GM21367 (cell line): Measurements from ENCODE around the gene SCFD1.
"Not testable (repeated sequence)": the region's sequence is repeated elsewhere in the genome, so short reads cannot be mapped to it uniquely, and the experiment has no call there.

Source experiments
- ATAC-seq: cut with Tn5 transposase; IDR thresholded peaks from one replicate; pipeline ENCODE4 v1.9.1; 2021; ENCODE audit not compliant: unreplicated experiment

SCFD1 gene, protein sequence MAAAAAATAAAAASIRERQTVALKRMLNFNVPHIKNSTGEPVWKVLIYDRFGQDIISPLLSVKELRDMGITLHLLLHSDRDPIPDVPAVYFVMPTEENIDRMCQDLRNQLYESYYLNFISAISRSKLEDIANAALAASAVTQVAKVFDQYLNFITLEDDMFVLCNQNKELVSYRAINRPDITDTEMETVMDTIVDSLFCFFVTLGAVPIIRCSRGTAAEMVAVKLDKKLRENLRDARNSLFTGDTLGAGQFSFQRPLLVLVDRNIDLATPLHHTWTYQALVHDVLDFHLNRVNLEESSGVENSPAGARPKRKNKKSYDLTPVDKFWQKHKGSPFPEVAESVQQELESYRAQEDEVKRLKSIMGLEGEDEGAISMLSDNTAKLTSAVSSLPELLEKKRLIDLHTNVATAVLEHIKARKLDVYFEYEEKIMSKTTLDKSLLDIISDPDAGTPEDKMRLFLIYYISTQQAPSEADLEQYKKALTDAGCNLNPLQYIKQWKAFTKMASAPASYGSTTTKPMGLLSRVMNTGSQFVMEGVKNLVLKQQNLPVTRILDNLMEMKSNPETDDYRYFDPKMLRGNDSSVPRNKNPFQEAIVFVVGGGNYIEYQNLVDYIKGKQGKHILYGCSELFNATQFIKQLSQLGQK

DNA sequence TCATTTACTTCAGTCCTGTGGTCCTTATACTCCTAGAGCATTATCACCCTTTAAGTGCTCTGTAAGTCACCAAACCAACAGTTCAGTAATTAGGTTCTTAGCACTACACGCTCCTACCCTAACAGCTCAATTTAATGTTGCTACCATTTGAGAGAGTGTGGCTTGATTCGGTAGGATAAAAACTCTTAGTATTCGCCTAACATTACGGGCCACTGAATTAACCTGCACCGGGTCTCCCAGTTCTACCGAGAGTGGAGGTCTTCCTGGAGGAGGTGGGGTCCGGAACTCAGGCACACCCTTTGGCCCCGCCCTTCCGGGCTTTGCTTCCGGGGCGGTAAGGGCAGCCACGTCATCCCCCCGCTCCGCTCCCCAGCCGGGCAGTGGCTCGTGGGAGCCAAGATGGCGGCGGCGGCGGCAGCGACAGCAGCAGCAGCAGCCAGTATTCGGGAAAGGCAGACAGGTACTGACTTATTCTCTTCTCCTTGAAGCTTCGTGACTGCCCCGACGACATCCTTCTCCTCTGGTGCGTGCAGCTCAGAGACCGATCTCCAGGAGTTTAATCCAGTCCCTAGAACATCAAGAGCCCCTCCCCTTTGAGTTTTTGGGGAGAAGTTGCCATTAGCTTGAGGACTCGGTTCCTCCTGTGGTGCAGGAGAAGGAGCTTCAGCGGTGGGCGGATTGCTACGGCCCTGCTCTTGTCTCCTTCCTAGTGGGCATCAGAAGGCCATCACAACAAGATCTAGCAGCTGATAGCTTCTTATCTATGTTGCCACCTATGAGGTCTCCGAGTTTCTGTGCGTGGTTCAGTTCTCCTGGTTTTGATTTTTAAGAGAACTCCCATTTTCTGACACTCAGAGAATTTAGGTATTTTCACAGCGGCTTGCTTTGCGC lies at the start of gene SCFD1:
TSS of gene SCFD1 (plus strand) at position 380 of the 891 bp plus-strand sequence. CDS start at position 400, 20 bp downstream.
- peak; percentile 92 for ATAC-seq

DNA sequence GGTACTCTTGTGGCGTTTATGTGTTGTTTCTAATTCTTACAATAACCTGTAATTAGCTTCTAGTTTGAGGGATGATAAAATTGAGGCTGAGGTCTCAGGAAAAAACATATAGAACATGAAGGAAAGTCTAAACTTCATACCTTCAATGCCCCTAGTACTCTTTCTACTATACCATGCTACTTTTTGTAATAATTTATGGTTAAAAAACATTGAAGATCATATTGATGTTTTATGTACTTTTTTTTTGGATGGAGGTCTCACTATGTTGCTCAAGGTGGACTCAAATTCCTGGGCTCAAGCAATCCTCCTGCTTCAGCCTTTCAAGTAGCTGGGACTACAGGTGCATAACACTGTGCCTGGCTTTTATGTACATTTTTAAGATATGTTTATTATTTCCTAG lies 49.3 kb upstream of the SCFD1 start:
- no peak for ATAC-seq

DNA sequence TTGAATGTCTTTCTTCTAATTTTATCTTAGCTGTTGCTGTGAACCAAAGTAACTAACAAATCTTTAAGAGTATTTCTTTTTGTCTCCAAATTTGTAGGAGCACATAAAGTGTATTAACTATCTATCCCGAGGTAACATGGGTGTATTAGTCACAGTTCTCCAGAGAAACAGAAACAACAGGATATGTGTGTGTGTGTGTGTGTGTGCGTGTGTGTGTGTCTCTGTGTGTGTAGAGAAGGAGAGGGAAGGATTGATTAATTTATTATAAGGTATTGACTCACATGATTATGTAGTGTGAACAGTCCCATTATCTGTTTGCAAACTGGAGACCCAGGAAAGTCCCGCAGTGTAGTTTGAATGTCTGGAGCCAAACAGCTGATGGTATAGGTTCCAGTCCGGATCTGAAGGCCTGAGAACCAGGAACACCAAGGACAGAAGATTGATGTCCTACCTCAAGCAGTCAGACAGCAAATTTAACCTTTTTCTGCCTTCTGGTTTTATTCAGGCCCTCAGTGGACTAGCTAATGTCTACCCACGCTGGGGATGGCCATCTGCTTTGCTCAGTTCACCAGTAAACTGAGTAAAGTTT lies 48.8 kb upstream of the SCFD1 start:
- no peak for ATAC-seq

DNA sequence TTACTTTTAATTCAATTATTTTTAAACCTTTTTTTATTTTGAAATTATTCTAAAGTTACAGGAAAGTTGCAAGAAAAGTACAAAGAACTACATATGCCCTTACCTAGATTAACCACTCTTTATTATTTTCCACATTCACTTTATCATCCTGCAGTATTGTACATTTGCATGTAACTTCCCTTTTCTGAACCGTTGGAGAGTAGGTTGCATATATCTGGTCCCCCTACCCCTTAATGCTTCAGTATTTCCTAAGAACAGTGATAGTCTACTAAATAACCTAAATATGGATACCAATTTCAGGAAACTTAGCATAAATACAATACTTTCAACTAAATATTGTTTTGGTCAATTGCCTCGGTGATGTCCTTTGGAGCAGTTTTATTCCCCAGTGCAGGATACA lies 48.2 kb upstream of the SCFD1 start:
- no peak for ATAC-seq

DNA sequence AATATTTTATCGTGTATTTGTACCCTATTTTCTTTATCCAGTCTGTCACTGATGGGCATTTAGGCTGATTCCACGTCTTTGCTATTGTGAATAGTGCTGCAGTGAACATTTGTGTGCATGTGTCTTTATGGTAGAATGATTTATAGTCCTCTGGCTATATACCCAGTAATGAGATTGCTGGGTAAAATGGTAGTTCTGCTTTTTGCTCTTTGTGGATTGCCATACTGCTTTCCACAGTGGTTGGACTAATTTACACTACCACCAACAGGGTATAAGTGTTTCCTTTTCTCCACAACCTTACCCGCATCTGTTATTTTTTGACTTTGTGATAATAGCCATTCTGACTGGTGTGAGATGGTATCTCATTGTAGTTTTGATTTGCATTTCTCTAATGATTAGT lies 47.3 kb upstream of the SCFD1 start:
- not testable (repeated sequence) for ATAC-seq

DNA sequence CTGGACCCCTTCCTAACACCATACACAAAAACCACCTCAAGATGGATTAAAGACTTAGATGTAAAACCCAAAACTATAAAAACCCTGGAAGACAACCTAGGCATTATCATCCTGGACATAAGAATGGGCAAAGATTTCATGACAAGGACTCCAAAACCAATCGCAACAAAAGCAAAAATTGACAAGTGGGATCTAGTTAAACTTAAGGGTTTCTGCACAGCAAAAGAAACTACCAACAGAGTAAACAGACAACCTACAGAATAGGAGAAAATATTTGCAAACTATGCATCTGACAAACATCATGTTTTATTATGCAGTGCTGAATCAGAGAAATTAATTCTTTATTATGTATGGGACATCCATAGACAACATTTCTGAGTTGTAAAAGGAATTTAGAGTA lies 45.8 kb upstream of the SCFD1 start:
- ATAC-seq = not testable (repeated sequence)

DNA sequence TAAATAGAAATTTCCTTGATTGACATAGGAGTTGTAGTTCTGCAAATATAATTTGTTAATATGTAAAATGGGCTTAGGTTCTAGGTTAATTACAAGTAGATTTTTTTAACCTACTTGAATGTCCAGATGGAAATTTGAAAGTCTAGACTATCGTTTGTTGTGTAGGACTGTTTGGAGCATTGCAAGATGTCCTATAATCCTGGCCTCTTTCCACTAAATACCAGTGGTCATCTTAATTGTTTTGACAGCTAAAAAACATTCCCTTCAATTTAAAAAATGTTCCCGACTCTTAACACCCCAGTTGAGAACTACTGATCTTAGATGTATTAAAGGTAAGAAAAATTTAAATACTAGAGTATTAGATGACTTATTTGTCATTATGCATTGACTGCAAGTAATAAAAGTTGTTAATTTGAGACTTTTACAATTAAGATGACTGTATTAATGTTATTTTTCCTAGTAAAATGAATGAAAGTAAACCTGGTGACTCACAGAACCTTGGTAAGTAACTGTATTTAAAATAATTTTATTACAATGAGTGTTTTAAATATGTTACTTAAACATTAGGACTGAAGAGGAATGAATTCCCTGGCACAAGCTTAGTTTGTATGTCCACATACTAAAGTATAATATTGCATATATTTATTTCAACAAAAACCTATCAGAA lies 41.4 kb upstream of the SCFD1 start:
- no peak for ATAC-seq

DNA sequence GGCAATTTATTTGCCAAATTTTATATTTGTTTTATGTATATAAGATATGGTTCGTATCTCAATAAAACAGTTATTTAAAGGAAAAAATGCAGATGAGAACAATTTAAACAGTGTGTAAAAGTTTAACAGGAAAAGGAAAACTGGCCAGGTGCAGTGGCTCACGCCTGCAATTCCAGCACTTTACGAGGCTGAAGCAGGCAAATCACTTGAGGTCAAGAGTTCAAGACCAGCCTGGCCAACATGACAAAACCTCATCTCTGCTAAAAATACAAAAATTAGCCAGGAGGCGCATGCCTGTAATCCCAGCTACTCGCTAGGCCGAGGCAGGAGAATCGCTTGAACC lies 40.9 kb upstream of the SCFD1 start:
- ATAC-seq = no peak

DNA sequence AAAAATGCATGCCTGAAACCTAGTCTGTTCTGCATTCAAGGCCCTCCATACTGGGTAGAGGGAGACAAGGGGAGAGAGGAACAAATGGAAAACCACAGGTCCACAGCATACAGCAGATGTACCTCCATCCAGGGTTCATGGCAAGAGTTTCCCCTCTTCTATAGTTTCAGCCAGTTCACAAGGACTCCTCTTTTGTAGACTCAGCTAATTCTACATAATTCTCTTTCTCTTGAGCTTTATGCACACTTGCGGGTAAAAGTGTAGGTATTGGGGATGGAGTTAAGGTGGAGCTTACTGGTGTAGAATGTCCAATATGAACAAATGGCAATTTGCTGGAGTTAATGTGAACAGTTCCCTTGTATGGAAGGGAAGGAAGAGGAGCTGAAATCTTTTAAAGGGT lies 39.7 kb upstream of the SCFD1 start:
- no peak for ATAC-seq

DNA sequence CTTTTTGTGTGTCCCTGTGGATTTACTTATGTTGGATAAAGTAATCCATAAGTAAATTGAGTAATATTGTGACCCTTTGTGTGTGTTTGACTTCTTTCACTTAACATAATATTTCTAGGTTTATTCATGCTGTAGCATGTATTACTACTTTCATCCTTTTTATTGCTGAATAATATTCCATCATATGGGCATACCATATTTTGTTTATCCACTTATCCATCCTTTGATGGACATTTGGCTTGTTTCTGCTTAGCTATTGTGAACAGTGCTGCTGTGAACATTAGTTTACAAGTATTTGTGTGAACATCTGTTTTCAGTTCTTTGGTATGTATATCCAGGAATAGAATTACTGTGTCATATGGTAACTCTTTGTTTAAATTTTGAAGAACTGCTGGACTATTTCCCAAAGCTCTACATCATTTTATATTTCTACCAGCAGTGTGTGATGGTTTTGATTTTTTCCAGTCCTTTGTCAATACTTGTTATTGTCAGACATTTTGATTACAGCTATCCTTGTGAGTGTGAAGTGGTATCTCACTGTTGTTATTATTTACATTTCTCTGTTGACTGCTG lies 38.0 kb upstream of the SCFD1 start:
- no peak for ATAC-seq

DNA sequence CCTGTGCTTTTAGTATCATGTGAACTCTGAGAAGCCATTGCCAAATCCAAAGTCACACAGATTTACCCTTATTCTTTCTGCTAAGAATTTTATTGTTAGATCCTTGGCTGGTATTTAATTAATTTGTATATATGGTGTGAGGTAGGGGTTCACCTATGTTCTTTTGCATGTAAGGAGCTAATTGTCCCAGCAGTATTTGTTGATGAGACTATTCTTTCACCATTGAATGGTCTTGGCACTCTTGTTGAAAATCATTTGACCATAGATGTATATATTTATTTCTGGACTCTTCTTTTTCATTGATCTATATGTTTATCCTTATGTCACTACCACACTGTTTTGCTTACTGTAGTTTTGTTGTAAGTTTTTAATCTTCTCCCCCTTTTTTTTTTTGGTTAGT lies 36.9 kb upstream of the SCFD1 start:
- ATAC-seq = no peak

DNA sequence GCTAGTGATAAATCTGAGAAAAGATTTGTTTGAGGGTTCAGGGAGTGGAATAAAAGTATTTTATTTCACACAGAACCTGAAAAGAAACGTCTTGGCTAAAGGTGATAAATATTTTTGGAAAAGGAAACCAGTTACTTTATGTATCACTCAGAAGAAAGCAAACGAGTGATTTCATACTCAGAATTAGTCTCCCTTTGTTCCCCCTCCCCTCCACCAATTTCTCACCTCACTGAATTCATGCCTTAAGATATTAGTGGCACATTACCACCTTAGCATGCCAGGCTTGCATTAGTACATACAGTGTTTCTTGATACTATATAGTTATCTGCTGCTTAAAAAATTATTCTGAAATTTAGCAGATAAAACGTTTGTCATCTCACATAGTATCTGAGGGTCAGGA lies 35.0 kb upstream of the SCFD1 start:
- ATAC-seq = no peak

DNA sequence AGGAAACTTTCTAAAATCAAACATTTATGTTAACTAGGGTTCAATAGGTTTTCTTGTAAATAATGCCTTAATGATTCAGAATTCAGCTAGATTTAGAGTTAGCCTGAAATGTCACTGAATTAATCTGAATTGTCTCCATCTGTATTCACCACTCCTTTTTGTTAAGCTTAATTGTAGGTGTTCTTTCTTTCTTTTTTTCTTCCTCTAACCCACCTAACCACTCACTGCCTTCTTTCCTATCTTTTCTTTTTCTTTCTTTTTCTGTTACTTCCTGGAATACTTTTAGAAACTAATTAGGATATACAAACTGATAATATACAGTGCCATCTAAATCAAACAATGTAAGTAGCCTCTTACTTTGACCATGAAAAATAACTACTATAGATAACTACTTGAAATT lies 33.2 kb upstream of the SCFD1 start:
- ATAC-seq = no peak

DNA sequence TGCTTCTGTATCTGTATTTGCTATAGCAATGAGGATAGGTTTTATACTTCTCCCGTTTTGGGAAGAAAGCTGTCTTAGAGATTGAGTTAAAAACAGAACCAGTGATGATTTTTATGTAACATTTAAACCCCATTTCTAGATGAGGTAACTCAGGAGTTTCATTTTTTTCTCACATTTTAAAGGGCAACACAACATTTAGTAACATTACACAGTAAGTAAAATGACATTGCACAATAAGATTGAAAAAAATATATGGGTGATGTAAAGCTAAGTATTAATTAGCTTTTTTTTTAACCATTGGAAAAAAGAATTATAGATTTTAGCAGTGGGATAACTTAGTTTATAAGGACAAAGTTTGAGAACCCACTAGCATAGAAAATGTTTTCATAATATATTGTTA lies 25.2 kb upstream of the SCFD1 start:
- ATAC-seq = no peak

DNA sequence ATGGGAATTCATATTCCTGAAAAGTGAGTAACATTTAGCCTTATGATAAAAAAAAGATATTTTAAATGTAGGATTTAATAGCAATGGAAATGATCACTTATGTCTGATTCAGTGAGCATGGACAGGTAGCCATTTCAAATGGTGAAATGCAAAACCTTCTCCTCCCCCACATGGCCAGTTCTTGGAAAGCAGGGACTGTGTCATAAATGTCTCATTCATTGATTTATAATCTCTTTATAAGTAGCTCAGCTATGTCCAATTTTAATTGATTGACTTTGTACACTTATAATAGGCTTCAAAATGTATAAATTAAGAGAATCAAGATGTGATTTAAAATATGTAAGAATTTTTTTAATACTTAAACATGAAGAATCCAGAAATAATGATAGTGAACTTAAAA lies 24.6 kb upstream of the SCFD1 start:
- ATAC-seq = no peak

DNA sequence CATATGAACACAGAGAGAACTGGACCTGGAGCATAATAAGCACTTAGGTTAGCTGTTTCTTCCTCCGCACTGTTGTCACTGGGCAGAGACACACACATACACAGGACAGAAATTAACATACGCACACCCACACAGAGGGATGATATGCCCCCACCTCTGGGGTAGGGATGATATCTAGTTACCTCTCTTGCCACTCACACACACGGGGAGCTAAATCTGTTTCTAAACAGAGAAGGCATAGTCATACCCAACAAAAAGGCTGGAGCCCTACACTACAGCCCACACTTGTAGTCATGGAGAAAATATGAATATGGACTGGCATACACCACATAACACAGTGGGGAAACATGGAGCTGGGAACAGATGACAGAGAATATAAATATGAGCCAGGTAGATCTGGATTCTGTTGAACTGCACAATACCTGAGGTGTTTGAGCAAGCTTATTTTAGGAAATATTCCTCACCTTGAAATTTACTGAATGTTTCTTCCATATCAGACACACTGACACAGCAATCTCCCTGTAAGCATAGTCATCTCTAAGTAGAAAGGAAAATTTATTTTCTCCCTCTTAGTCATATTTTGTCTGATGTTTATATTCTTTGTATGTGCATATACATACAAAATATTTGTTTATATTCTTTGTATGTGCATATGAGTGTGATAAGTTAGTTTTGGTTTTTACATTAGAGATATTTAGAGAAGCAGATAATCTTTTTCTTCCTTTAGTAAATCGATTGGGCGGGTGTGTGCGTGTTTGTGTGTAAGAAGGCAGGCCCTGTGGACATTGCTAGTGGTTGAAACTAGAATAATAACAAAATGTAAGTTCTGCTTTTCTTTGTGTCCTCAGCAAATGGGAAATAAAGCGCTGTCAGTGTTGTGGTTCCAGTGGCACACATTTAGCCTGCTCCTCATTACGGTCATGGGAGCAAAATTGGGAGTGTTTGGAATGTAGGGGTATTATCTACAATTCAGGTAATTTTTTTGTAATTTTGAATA lies 20.9 kb upstream of the SCFD1 start:
- no peak for ATAC-seq

DNA sequence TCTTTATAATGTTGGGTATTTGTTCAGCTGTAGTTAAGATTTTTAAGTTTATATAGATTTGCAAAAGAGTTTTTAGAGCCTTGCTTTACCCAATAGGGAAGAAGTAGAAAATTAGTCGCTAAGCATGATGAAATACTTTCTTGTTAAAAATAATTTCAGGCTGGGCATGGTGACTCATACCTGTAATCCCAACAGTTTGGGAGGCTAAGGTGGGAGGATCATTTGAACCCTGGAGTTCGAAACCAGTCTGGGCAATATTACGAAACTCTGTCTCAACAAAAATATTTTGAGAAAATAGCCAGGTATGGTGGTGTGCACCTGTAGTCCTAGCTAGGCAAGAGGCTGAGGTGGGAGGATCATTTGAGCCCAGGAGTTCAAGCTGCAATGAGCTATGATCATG lies 18.7 kb upstream of the SCFD1 start:
- ATAC-seq = no peak

DNA sequence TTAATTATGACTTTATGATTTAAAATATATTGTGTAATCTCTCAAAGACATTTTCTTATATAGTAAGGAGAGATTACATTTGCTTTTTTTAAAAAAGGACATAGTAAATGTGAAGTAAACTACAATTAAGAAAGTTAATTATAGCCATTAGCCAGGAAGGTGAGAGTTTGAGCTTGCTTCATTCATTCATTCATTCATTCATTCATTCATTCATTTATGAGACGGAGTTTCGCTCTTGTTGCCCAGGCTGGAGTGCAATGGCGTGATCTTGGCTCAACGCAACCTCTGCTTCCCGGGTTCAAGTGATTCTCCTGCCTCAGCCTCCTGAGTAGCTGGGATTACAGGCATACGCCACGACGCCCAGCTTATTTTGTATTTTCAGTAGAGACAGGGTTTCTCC lies 17.4 kb upstream of the SCFD1 start:
- not testable (repeated sequence) for ATAC-seq

DNA sequence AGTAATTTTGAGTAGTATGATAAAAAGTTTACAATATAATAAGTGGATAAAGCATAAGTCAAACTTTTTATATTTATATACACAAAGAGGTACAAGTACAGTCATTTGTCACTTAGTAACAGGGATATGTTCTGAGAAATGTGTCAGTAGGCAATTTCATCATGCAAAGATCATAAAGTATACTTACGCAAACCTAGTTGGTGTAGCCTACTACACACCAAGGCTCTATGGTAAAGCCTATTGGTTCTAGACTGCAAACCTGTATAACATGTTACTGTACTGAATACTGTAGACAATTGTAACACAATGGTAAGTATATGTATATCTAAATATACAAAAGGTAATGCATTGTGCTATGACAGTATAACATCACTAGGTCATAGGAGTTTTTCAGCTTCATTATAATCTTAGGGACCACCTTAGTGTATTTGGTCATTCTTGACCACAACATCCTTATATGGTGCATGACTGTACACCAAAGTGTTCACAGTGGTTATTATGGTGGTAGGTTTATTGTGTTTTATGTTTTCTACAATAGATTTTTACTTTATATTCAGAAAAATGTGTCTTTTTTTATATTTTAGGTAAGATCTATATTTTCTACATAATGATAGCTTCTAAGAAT lies 14.9 kb upstream of the SCFD1 start:
- no peak for ATAC-seq
